IPS-15b (cell line): Measurements from ENCODE around the gene SLC15A3.
A peak's percentile ranks its signal among the peaks of the same experiment; 100 is the strongest.

Experiments used
- H3K27me3 ChIP-seq: one replicate; pipeline ENCODE4 v1.6.1; 2013; ENCODE audit warnings: low read length; ENCODE audit not compliant: control insufficient read depth, insufficient read depth
- H3K36me3 ChIP-seq: one replicate; pipeline ENCODE4 v1.6.1; 2013; ENCODE audit warnings: low read length; ENCODE audit not compliant: control insufficient read depth, insufficient read depth
- H3K4me1 ChIP-seq: one replicate; pipeline ENCODE4 v1.6.1; 2013; ENCODE audit warnings: mild to moderate bottlenecking, low read length; ENCODE audit not compliant: control insufficient read depth, insufficient read depth
- H3K4me3 ChIP-seq: one replicate; pipeline ENCODE4 v1.5.1; 2013; ENCODE audit warnings: low read depth, low read length
- H3K9ac ChIP-seq: one replicate; pipeline ENCODE4 v1.6.1; 2013; ENCODE audit warnings: low read depth, mild to moderate bottlenecking, low read length
- H3K9me3 ChIP-seq: one replicate; pipeline ENCODE4 v1.6.1; 2013; ENCODE audit warnings: mild to moderate bottlenecking, low read length; ENCODE audit not compliant: control insufficient read depth, insufficient read depth

Gene SLC15A3

GRCh38 chr11:60951904-60952741, at the start of gene SLC15A3:
SLC15A3 (minus strand) TSS chr11:60952176; CDS start chr11:60951551, 625 bp downstream.
- no peaks in the 10 kb centered on the region for H3K36me3 ChIP-seq
- H3K27me3 ChIP-seq = peaks cover 20% of the 10 kb centered on the region
- H3K9ac ChIP-seq = peak within 1 kb of the TSS; percentile 54
- H3K9me3 ChIP-seq = no peaks in the 10 kb centered on the region
- H3K4me3 ChIP-seq = peak within 1 kb of the TSS; percentile 56
- H3K4me1 ChIP-seq = peaks cover 6% of the 10 kb centered on the region

- Histone ChIP-seq H3K4me1 (peaks cover 3% of the 10 kb centered on the region), H3K36me3 (no peaks in the 10 kb centered on the region), H3K4me3 (no peak overlapping the region), H3K9me3 (no peaks in the 10 kb centered on the region), H3K27me3 (peaks cover 9% of the 10 kb centered on the region), H3K9ac (no peak overlapping the region)
Observed at GRCh38 chr11:61000426-61000825, 48.5 kb upstream of the SLC15A3 start.

GRCh38 chr11:60996381-60997138, 44.6 kb upstream of the SLC15A3 start:
- Histone ChIP-seq H3K4me1 (no peaks in the 10 kb centered on the region), H3K36me3 (no peaks in the 10 kb centered on the region), H3K27me3 (no peaks in the 10 kb centered on the region), H3K9me3 (no peaks in the 10 kb centered on the region), H3K9ac (no peak overlapping the region), H3K4me3 (no peak overlapping the region)

GRCh38 chr11:60995798-60996197, 43.8 kb upstream of the SLC15A3 start:
- Histone ChIP-seq H3K36me3 (no peaks in the 10 kb centered on the region), H3K9me3 (no peaks in the 10 kb centered on the region), H3K27me3 (no peaks in the 10 kb centered on the region), H3K9ac (no peak overlapping the region), H3K4me3 (no peak overlapping the region), H3K4me1 (no peaks in the 10 kb centered on the region)

- Histone ChIP-seq H3K27me3 (no peaks in the 10 kb centered on the region), H3K9me3 (no peaks in the 10 kb centered on the region), H3K36me3 (no peaks in the 10 kb centered on the region), H3K4me3 (no peak overlapping the region), H3K4me1 (no peaks in the 10 kb centered on the region), H3K9ac (no peak overlapping the region)
Observed at GRCh38 chr11:60994541-60995080, 42.6 kb upstream of the SLC15A3 start.

- H3K4me1 ChIP-seq = no peaks in the 10 kb centered on the region
- H3K9ac ChIP-seq = no peak overlapping the region
- no peaks in the 10 kb centered on the region for H3K36me3 ChIP-seq
- no peak overlapping the region for H3K4me3 ChIP-seq
- H3K27me3 ChIP-seq = no peaks in the 10 kb centered on the region
- no peaks in the 10 kb centered on the region for H3K9me3 ChIP-seq
Observed at GRCh38 chr11:60993615-60994014, 41.6 kb upstream of the SLC15A3 start.

- H3K4me1 ChIP-seq = no peaks in the 10 kb centered on the region
- H3K9me3 ChIP-seq = no peaks in the 10 kb centered on the region
- no peaks in the 10 kb centered on the region for H3K27me3 ChIP-seq
Observed at GRCh38 chr11:60992842-60993409, 41.0 kb upstream of the SLC15A3 start.

GRCh38 chr11:60991457-60991856, 39.5 kb upstream of the SLC15A3 start:
- Histone ChIP-seq H3K9ac (no peak overlapping the region), H3K27me3 (no peaks in the 10 kb centered on the region), H3K36me3 (no peaks in the 10 kb centered on the region), H3K4me1 (no peaks in the 10 kb centered on the region), H3K9me3 (no peaks in the 10 kb centered on the region), H3K4me3 (no peak overlapping the region)

More at GRCh38 chr11:60992842-60993409, 41.0 kb upstream of the SLC15A3 start:
- no peak overlapping the region for H3K4me3 ChIP-seq
- no peak overlapping the region for H3K9ac ChIP-seq
- no peaks in the 10 kb centered on the region for H3K36me3 ChIP-seq

- no peaks in the 10 kb centered on the region for H3K27me3 ChIP-seq
- H3K36me3 ChIP-seq = no peaks in the 10 kb centered on the region
- no peak overlapping the region for H3K9ac ChIP-seq
- H3K9me3 ChIP-seq = no peaks in the 10 kb centered on the region
- no peak overlapping the region for H3K4me3 ChIP-seq
- H3K4me1 ChIP-seq = no peaks in the 10 kb centered on the region
Observed at GRCh38 chr11:60989093-60989650, 37.2 kb upstream of the SLC15A3 start.

GRCh38 chr11:60988658-60989057, 36.7 kb upstream of the SLC15A3 start:
- Histone ChIP-seq H3K27me3 (no peaks in the 10 kb centered on the region), H3K4me1 (no peaks in the 10 kb centered on the region), H3K9me3 (no peaks in the 10 kb centered on the region), H3K36me3 (no peaks in the 10 kb centered on the region), H3K9ac (no peak overlapping the region), H3K4me3 (no peak overlapping the region)

- H3K4me1 ChIP-seq = no peaks in the 10 kb centered on the region
- no peaks in the 10 kb centered on the region for H3K36me3 ChIP-seq
- H3K4me3 ChIP-seq = no peak overlapping the region
- H3K9me3 ChIP-seq = no peaks in the 10 kb centered on the region
- no peak overlapping the region for H3K9ac ChIP-seq
- H3K27me3 ChIP-seq = no peaks in the 10 kb centered on the region
Observed at GRCh38 chr11:60987577-60988277, 35.8 kb upstream of the SLC15A3 start.
